HG02571 (cell line): ENCODE results near the gene INCA1.

Experiments used
- ATAC-seq: cut with Tn5 transposase; IDR thresholded peaks from one replicate; pipeline ENCODE4 v1.9.1; 2021; ENCODE audit warnings: mild to moderate bottlenecking, moderate library complexity; ENCODE audit not compliant: unreplicated experiment

INCA1 gene

DNA sequence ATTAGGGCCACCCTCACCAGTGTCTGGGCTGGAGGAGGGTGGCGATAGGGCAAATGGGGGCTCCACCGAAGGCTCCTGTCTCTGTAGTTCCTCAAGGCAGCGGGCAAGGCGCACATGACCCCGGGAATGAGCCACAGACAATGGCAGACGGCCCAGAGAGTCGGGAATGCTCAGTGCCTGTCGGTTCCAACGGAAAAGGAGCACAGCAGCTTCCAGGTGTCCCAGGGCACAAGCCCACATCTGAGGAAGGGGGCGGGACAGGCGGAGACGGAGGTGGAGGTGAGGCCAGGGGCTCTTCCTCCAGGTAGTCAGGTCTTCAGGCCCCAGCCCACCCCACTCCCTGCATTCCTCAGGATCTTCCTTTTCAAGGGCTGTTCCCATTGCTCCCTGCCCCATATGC, 24.6 kb downstream of the INCA1 start:
- ATAC-seq, result no peak

DNA sequence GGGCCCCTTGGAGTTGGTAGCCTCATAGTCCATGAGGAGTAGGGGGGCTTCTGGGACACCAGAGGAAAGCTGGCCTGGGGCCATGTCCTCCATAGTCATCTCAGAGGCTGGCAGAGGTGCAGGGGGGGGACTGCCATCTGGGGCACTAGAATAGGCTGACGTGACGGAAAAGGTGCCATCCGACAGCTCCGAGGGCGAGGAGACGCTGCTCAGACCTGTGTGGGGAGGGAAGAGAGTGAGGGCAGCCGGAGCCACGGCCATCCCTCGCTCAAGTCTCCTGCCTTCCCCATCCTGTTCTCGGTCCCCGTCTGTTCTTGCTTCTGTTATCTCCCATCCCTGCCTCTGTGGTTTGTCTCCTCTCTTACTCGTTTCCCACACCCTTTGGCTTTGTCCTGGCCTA, 25.0 kb downstream of the INCA1 start:
- no peak for ATAC-seq

DNA sequence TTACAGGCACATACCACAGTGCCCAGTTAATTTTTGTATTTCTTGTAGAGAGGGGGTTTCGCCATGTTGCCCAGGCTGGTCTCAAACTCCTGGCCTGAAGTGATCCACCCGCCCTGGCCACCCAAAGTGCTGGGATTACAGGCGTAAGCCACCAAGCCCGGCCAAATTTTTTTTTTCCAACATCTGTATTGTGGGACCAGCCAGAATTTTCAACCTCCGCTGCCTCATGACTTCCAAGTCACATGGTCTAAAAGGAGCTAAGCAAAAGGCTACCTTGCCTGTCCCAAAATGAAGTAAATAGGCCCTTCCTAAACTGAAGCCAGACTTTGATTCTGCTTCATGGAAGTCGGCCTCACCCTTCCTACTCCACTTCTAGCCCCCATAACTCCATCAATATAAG, 25.5 kb downstream of the INCA1 start:
- ATAC-seq, result no peak

DNA sequence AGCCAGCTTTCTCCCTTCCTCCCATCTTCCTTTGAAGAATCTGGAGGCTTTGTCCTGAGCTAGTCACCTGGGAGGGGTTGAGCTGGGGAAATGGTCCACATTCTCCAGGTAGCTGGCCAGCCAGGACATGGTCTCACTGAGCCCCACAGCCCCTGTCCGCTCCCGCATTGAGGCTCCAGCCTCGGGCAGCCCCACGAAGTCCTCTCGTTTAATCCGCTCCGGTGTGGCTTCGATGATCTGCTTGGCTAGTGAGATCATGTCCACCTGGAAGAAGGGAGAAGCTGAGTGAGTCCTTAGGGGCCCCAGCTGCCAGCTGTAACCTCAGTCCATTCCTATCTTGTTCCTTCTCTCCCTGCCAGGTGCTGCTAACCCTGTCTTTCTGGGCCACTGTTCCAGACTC, 27.0 kb downstream of the INCA1 start:
- no peak for ATAC-seq

DNA sequence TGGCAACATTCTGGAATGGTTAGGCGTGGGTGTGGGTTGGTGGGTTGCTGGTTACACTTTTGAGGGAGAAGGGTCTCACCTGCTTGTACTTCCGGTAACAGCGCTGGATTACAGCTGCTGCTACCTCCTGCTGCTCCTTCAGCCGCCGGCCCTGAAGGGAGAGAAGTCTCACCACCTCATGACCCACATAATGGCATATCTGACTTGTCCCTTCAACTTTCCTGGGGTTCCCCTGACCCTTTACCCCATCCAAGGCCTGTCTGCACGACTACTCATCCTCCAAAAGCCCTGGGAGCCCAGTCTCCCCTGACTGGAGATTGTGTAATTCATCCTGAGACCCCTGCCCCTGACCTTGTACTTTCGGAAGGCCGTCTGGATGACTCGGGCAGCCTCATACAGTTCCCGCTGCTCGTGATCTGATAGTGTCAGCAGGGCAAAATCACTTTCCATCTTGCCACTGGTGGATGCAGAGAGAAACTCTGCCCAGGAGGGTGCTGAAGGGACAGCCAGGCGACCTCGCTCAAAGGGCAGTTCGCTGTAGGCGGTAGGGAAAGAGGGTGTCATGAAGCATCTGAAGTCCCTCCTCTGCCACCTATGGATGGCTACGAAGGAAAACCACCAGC, 27.7 kb downstream of the INCA1 start:
- no peak for ATAC-seq

DNA sequence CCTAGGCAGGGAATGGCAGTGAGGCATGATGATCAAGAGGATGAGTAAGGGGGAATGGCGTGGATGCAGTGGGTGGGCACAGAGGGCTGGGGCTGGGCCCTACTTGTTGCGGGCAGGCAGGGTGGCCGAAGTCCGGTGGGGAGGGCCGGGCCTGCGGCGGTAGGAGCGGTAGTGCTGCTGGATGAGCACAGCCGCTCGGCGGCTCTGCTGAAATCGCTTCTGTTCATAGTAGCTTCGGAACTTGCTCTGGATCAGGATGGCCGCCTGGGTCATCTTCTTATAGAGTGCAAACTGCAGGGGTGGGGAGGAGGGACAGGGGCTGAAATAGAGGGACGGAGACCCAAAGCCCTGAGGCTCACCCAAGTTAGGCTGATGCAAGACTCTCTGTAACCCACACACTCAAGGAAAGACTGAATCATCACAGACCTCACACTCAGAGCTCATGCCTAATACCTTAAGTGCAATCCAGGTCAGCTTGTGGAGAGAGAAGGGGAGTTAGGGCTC, 28.2 kb downstream of the INCA1 start:
- ATAC-seq, result no peak

DNA sequence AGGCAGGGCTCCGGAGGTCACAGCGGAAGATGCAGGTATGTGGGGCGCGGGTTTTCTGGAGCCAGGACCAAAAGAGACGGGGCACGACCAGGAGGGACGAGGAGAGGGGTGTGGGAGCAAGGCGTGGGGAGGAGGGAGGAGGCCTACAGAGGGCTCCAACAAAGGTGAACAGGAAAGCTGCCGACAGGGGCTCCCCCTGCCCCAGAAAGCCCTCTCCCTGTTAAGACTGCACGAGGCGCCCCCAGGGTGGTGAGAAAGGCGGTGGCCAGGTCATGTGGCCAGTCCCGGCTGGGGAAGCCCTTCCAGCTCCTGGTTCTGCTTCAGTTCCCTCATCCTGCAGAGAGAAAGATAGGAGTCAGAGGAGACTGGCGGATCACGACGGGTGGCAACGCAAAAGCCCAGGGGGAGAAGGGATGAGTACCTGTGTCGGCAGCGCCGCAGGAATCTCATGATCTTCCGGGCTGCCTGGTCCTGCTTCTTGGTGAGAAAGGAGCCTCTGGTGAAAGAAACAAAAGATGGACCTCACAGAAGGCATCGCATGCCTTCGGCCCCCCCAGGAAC, 28.8 kb downstream of the INCA1 start:
- no peak for ATAC-seq

DNA sequence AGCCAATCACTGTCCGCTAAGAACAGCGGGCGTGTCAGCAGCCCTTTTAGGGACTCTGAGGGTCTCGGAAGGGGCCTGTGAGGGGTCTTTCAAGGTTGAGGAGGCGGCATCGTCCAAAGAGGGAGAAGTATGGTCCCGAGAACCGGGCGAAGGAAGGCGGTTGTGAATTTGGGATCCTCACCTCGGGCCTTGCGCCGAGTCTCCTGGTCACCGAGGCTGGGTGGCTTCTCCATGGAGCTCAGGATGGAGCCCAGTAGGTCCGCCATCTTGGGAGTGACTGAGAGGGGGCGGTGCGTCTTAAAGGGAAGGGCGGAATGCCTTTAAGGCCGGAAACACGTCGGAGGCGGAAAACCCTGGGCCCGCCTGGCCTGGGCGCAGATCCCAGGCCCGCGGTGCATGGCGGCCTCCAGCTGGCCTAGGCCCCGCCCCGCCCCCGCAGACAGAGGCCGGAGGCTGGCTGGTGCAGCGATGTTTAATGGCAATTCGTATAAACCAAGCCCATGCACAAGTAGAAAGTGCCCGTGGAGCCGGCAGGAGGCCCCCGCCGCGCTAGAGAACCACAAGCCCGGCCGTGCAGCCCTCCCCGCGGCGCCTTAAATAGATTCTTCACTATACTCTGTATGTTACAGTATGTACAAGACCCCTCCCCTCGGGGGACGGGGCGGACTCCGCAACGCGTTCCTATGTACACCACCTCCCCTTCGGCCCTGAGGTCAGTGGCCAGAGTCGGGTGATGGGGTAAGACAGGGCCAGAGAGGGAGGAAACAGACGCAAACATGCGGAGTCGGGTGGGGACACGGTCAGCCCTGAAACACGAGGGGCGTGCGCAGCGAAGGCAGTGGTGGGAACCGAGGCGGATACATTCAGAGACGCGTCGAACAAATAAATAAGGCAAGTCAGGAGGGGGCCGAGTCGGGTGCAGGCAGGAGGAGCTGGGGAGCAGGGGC, 29.5 kb downstream of the INCA1 start, which contains the start of gene SPAG7:
TSS of gene SPAG7 (minus strand) at position 279 of the 947 bp plus-strand sequence. CDS start at position 266, 13 bp downstream.
- peak; percentile 53 for ATAC-seq

DNA sequence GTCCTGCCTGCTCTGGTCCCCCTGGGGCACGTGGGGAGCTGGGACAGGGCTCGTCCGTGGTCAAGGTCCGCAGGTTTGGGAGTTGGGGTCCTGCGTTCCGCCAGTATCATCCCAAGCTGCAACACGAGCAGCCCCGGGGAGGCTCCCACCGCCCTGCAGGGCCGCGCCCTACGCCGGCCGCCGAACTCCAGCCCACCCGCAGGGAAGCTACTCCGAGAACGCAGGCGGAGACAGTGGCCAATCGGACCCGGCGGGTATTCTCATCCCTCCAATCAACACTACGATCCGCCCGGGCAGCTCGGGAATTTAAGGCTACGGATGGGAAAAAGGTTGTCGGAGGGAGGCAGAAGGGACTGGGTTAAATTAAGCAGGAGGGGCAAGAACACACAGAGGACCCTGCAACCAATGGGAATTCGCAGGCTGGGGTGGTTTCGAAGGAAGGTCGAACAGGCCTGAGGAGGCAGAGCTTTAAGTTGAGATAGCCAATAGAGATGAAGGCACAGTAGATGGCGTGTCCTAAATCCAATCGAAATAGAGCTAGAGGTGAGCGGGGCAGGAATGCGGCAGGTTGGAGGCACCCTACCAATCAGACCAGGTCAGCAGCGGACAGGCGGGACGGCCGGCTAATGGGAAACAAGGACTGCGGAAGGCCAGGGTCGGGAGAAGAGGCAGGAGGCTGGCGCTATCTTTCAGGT, 30.3 kb downstream of the INCA1 start:
- ATAC-seq, result peak; percentile 83

DNA sequence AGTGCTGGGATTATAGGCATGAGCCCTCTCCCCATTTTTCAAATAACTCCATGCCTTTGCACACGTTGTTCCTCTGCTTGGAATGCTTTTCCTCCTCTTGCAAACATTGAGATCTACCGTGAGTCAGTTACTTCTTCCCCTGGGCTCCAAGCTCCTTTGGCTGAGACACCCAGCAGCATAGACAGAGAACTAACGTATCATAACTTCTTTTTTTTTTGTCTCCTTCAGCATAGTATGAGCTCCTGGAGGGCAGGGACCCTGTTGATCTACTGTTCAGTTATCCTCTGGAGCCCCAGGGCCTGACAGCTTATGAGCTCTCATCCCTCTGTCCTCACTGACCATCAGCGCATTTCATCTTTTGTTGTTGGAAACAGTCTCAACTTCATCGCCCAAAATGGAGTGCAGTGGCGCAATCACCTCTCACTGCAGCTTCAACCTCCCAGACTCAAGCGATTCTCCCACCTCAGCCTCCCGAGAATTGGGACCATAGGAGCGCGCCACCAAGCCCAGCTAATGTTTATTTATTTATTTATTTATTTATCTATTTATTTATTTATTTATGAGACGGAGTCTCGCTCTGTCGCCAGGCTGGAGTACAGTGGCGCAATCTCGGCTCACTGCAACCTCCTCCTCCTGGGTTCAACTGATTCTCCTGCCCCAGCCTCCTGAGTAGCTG, 31.9 kb downstream of the INCA1 start:
- ATAC-seq, result no peak

DNA sequence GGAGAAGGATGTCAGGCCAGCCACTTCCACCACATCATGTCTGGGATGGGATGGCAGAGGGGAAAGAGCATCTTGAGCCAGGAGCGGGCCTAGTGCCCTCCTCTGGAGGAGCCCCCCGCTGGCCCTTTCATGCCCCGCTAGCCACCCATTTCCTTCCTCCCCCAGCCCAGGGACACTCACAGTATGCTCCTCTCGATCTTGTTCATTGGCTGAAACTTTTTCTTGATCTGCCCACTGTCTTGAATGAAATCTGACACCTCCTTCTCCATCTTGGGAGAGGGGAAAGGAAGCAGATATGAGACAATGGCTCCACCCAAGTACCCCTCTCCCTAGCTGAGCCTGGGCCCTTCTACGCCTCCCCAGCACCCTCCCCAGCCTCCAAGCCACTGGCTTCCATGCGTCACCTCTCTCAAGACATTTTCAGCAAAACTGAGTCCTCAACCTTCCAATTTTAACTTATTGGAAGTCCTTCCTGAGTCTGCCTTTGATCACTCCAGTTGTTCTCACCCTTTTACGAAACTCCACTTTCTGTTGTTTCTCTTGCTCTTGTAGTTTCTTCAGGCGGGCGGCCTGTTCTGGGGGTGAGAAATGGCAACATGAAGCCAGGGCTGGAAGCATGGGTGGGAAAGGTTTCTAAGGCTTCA, 36.9 kb downstream of the INCA1 start:
- no peak for ATAC-seq

DNA sequence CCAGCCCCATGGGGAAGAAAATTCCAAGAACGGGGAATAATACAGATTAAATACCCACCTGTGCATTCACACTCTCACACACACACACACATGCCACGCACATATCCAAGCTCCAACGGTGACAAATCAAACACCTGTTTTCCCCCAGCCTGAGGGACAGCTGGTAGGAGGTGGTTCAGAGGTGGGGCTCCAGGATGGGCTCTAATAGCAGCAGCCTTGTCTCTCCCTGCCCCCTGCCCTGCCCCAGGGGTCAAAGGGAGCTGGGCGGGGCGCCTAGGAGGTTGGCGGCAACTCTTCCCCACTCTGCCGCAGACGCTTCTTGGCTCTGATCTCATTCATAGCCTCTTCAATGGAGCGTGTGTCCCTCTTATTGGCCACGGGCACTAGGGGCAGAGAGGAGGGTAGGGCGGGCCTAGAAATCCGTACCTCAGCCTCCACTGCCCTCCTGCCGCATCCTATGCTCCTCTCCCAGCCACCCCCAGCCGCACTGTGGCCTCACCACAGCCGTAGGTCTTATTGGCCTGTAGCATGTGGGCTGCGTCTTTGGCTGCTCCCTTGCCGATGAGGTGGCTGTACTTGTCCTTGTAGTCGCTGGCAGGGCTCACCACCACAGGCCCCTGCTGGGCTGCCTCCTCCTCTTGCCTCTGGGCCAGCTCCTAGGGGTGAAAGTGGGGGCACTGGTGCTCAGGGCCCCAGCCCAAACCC, 37.9 kb downstream of the INCA1 start:
- ATAC-seq, result no peak

DNA sequence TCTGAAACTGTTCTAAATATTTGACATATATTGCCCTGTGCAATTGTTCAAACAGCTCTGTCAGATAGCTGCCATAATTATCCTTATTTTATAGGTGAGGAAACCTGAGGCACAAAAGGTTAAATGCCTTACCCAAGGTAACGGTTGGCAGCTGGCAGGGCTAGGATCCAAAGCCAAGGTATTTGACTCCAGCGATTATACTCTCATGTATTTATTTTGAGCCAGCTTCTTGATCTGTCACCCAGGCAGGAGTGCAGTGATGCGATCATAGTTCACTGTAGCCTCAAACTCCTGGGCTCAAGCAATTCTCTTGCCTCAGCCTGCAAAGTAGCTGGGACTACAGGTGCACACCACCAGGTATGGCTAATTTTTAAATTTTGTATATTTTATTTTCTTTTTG, 39.2 kb downstream of the INCA1 start:
- ATAC-seq, result no peak

DNA sequence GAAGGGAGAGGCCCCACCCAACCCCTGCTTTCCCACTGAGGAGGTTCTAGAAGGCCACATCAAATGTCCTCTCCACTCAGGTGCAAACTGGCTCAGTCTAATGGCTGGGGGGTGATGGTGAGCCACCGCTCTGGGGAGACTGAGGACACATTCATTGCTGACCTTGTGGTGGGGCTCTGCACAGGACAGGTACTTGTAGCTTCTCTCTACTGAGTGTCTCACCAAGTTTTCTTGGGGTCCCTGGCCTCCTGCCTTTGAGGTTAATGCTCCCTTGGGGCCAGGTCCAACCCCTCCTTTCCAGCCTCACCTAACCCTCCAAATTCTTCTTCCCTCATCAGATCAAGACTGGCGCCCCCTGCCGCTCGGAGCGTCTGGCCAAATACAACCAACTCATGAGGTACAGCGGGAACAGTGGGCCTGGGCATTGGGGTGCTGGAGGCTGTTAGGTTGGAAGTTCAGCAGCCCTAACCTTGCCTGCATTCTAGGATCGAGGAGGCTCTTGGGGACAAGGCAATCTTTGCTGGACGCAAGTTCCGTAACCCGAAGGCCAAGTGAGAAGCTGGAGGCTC, 40.7 kb downstream of the INCA1 start:
- no peak for ATAC-seq

DNA sequence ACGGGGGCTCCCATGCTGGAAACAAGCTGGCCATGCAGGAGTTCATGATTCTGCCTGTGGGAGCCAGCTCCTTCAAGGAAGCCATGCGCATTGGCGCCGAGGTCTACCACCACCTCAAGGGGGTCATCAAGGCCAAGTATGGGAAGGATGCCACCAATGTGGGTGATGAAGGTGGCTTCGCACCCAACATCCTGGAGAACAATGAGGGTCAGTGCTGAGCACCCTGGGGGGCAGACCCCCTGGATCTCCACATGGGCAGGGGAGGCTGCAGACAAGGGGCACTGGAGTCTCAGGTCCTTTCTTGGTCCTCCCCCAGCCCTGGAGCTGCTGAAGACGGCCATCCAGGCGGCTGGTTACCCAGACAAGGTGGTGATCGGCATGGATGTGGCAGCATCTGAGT, 42.2 kb downstream of the INCA1 start:
- no peak for ATAC-seq

DNA sequence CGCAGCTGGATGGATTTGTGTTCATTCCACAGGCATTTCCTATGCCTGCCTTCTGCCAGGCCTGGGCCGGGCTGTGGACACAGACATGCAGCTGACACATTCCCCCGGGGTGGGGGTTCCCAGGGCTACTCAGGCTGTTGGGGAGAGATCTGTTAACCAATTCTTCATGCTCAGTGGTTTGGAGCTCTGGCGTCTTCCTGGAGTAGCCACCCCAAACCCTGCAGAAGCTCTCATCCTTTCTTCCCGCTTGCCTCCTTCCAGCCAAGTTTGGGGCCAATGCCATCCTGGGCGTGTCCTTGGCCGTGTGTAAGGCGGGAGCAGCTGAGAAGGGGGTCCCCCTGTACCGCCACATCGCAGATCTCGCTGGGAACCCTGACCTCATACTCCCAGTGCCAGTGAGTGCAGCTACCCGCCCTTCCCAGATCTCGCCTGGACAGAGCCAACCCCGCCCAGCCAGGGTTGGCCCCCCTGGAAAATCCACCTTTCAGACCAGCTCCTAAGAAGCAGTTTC, 43.8 kb downstream of the INCA1 start:
- no peak for ATAC-seq

DNA sequence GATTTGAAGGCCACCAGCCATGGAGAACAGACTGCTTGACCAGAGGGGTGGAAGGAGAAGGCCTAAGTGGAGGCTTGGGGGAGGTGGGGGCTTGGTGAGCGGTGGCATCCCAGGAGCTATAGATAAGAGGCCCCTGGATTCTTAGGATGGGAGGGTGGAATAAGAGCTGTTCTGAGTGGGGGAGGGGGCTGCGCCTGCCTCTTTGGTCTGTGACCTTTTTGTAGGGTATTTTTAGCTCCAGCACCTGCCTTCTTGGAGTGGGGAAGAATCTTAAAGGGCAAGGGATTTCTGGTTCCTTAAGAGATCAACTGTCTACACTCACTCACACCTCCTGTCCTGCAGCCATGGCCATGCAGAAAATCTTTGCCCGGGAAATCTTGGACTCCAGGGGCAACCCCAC, 45.8 kb downstream of the INCA1 start:
- no peak for ATAC-seq

DNA sequence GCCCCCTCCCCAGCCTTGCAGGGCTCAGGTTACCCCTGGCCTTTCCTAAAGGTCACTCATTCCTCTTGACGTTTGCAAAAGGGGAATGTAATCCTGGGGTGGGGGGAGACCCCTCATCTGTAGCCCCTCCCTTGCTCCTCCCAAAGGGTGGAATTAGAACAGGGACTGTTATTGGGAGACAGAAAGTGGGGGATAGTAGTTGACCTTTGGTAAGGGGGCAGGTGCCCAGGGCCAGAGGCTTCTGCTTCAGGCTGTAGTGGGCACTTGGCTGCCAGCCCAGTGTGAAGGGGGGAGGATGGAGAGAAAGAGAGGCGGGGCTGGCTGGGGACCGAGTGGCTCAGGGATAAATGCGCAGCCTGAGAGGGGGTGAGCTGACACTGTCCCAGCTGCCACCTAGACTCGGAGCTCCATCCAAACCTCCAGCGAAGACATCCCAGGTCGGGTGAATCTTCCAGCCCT, 46.5 kb downstream of the INCA1 start, which contains the start of gene ENO3:
TSS of gene ENO3 (plus strand) at position 374 of the 459 bp plus-strand sequence. CDS start 711 bp downstream, outside the sequence.
- no peak for ATAC-seq
